T-helper 17 cell (primary cell): Measurements from ENCODE around the gene ERAP2. TPM values are rescaled to one million over a fixed set of nuclear protein-coding genes. Genes with fewer than 3 reads are reported as not detected.
"Not testable (repeated sequence)": the region's sequence is repeated elsewhere in the genome, so short reads cannot be mapped to it uniquely, and the experiment has no call there.

Experiments
- ATAC-seq: fragments of 150-1000 bp; cut with Tn5 transposase; 2 replicates; pipeline ENCODE4 v1.10.0; 2021; ENCODE audit warnings: mild to moderate bottlenecking, moderate library complexity
- DNase-seq, 3 donors: peaks; one replicate each; pipeline versions ENCODE4 v3.0.0 to v3.0.0-alpha.2; 2020 to 2021
- H3K9me3 ChIP-seq: one replicate; pipeline ENCODE4 v1.7.0; 2013; ENCODE audit warnings: low read length, mild to moderate bottlenecking; ENCODE audit not compliant: control insufficient read depth, poor library complexity, severe bottlenecking
- H3K27ac Mint-ChIP-seq: one replicate; pipeline ENCODE4 v1.8.0; 2022; ENCODE audit warnings: mild to moderate bottlenecking, moderate library complexity, mixed read lengths
- H3K27me3 Mint-ChIP-seq: one replicate; pipeline ENCODE4 v1.8.0; 2022; ENCODE audit warnings: mixed read lengths
- H3K36me3 Mint-ChIP-seq: one replicate; pipeline ENCODE4 v1.8.0; 2022; ENCODE audit warnings: low read depth, mixed read lengths
- H3K4me1 Mint-ChIP-seq: one replicate; pipeline ENCODE4 v1.8.0; 2022; ENCODE audit warnings: mild to moderate bottlenecking, mixed read lengths
- H3K4me3 Mint-ChIP-seq: one replicate; pipeline ENCODE4 v1.8.0; 2022; ENCODE audit warnings: mild to moderate bottlenecking, moderate library complexity, mixed read lengths
- total RNA-seq, 4 donors: library from RNA in 2 of 4; stranded (reverse) in 2 of 4; gene quantifications; one replicate each; pipeline ENCODE4 v1.2.3 and lab custom pipeline; 2022 to 2026

Gene ERAP2
- total RNA-seq, 2 donors from 2014 or later, result 42.7 to 65.6 TPM

GRCh38 chr5:96868603-96869371 lies 7.5 kb upstream of the ERAP2 start:
- H3K4me3 Mint-ChIP-seq, result no peak overlapping the region
- H3K27me3 Mint-ChIP-seq, result peaks cover 6% of the 10 kb centered on the region
- peak overlapping the region; percentile 65 for H3K27ac Mint-ChIP-seq
- peaks cover 32% of the 10 kb centered on the region for H3K4me1 Mint-ChIP-seq
- no peaks in the 10 kb centered on the region for H3K9me3 ChIP-seq
- ATAC-seq (peak; percentile 97), DNase-seq (no peak)
- no peaks in the 10 kb centered on the region for H3K36me3 Mint-ChIP-seq

GRCh38 chr5:96869372-96869641 lies 7.0 kb upstream of the ERAP2 start:
- DNase-seq, result no peak
- H3K36me3 Mint-ChIP-seq, result no peaks in the 10 kb centered on the region
- no peaks in the 10 kb centered on the region for H3K9me3 ChIP-seq
- peaks cover 6% of the 10 kb centered on the region for H3K27me3 Mint-ChIP-seq
- ATAC-seq, result no peak
- H3K27ac Mint-ChIP-seq, result peak overlapping the region; percentile 65
- peaks cover 35% of the 10 kb centered on the region for H3K4me1 Mint-ChIP-seq
- H3K4me3 Mint-ChIP-seq, result no peak overlapping the region

GRCh38 chr5:96870094-96871026 lies 5.9 kb upstream of the ERAP2 start:
- ATAC-seq (peak; percentile 65), DNase-seq (no peak)
- H3K4me3 Mint-ChIP-seq, result peak overlapping the region; percentile 4
- H3K27ac Mint-ChIP-seq, result peak overlapping the region; percentile 74
- H3K36me3 Mint-ChIP-seq, result no peaks in the 10 kb centered on the region
- H3K27me3 Mint-ChIP-seq, result peaks cover 6% of the 10 kb centered on the region
- peaks cover 42% of the 10 kb centered on the region for H3K4me1 Mint-ChIP-seq
- H3K9me3 ChIP-seq, result no peaks in the 10 kb centered on the region

- H3K9me3 ChIP-seq, result no peaks in the 10 kb centered on the region
- ATAC-seq (no peak), DNase-seq (no peak)
- Mint-ChIP-seq H3K4me3 (peak overlapping the region; percentile 4), H3K36me3 (peaks cover 2% of the 10 kb centered on the region), H3K27me3 (peaks cover 6% of the 10 kb centered on the region), H3K4me1 (peaks cover 49% of the 10 kb centered on the region), H3K27ac (peak overlapping the region; percentile 74)
Observed at GRCh38 chr5:96871027-96871399, 5.3 kb upstream of the ERAP2 start.

- ATAC-seq, result no peak
- Mint-ChIP-seq H3K36me3 (peaks cover 4% of the 10 kb centered on the region), H3K27ac (peak overlapping the region; percentile 74), H3K27me3 (no peaks in the 10 kb centered on the region), H3K4me1 (peaks cover 49% of the 10 kb centered on the region), H3K4me3 (no peak overlapping the region)
- no peak for DNase-seq
- H3K9me3 ChIP-seq, result no peaks in the 10 kb centered on the region
Observed at GRCh38 chr5:96871686-96872085, 4.6 kb upstream of the ERAP2 start.

- ATAC-seq (no peak), DNase-seq (no peak)
- Mint-ChIP-seq H3K27ac (peak overlapping the region; percentile 98), H3K36me3 (peaks cover 4% of the 10 kb centered on the region), H3K27me3 (no peaks in the 10 kb centered on the region), H3K4me1 (peaks cover 53% of the 10 kb centered on the region), H3K4me3 (peak overlapping the region; percentile 45)
- no peaks in the 10 kb centered on the region for H3K9me3 ChIP-seq
Observed at GRCh38 chr5:96873449-96873848, 2.9 kb upstream of the ERAP2 start.

- H3K27ac Mint-ChIP-seq, result peak overlapping the region; percentile 98
- H3K27me3 Mint-ChIP-seq, result no peaks in the 10 kb centered on the region
- H3K4me3 Mint-ChIP-seq, result peak overlapping the region; percentile 93
- peaks cover 48% of the 10 kb centered on the region for H3K4me1 Mint-ChIP-seq
- no peaks in the 10 kb centered on the region for H3K9me3 ChIP-seq
- DNase-seq (no peak), ATAC-seq (no peak)
- H3K36me3 Mint-ChIP-seq, result peaks cover 5% of the 10 kb centered on the region
Observed at GRCh38 chr5:96874631-96875030, 1.7 kb upstream of the ERAP2 start.

- H3K9me3 ChIP-seq, result no peaks in the 10 kb centered on the region
- Mint-ChIP-seq H3K4me3 (peak overlapping the region; percentile 93), H3K27me3 (no peaks in the 10 kb centered on the region), H3K4me1 (peaks cover 50% of the 10 kb centered on the region), H3K27ac (peak overlapping the region; percentile 98), H3K36me3 (peaks cover 14% of the 10 kb centered on the region)
- DNase-seq, result peak in 1 of 3 donors; percentile 12
- peak; percentile 61 for ATAC-seq
Observed at GRCh38 chr5:96875791-96876291, 459 bp upstream of the ERAP2 start.

- Mint-ChIP-seq H3K4me1 (peaks cover 57% of the 10 kb centered on the region), H3K4me3 (peak overlapping the region; percentile 93), H3K36me3 (peaks cover 16% of the 10 kb centered on the region), H3K27ac (peak overlapping the region; percentile 98)
- DNase-seq, H3K9me3 ChIP-seq, H3K27me3 Mint-ChIP-seq: not testable (repeated sequence)
- peak; percentile 39 for ATAC-seq
Observed at GRCh38 chr5:96876977-96877469, 723 bp downstream of the ERAP2 start.

GRCh38 chr5:96879665-96880064 lies 3.4 kb downstream of the ERAP2 start:
- H3K4me3 Mint-ChIP-seq, result peak overlapping the region; percentile 82
- H3K36me3 Mint-ChIP-seq, result peaks cover 23% of the 10 kb centered on the region
- H3K9me3 ChIP-seq, result no peaks in the 10 kb centered on the region
- ATAC-seq, result no peak
- H3K27ac Mint-ChIP-seq, result peak overlapping the region; percentile 95
- peaks cover 64% of the 10 kb centered on the region for H3K4me1 Mint-ChIP-seq
- no peak for DNase-seq
- no peaks in the 10 kb centered on the region for H3K27me3 Mint-ChIP-seq

GRCh38 chr5:96880444-96881164 lies 4.3 kb downstream of the ERAP2 start:
- Mint-ChIP-seq H3K36me3 (peaks cover 24% of the 10 kb centered on the region), H3K27me3 (no peaks in the 10 kb centered on the region), H3K4me1 (peaks cover 62% of the 10 kb centered on the region), H3K4me3 (peak overlapping the region; percentile 83), H3K27ac (peak overlapping the region; percentile 95)
- DNase-seq, result no peak
- no peaks in the 10 kb centered on the region for H3K9me3 ChIP-seq
- ATAC-seq, result no peak

GRCh38 chr5:96881511-96882115 lies 5.3 kb downstream of the ERAP2 start:
- peak overlapping the region; percentile 95 for H3K27ac Mint-ChIP-seq
- DNase-seq, result no peak

More at GRCh38 chr5:96881511-96882115, 5.3 kb downstream of the ERAP2 start:
- ATAC-seq, result no peak
- peaks cover 22% of the 10 kb centered on the region for H3K36me3 Mint-ChIP-seq
- H3K4me1 Mint-ChIP-seq, result peaks cover 67% of the 10 kb centered on the region
- H3K27me3 Mint-ChIP-seq, result no peaks in the 10 kb centered on the region
- no peaks in the 10 kb centered on the region for H3K9me3 ChIP-seq
- peak overlapping the region; percentile 83 for H3K4me3 Mint-ChIP-seq
